K562 (cell line): ENCODE measurements around the gene KRT85. TPM values are rescaled to one million over a fixed set of nuclear protein-coding genes. Genes with fewer than 3 reads are reported as not detected.

Experiments used
- ATAC-seq: fragments of 200-7000 bp; cut with Tn5 transposase; 3 replicates; pipeline ENCODE4 v1.9.1; 2020; ENCODE audit warnings: moderate library complexity
- BruUV-seq: library from RNA; stranded (reverse); fragments of 400-500 nt; replicated peaks from 2 replicates; lab custom pipeline; 2021; lab: Mats Ljungman, UMichigan
- CTCF ChIA-PET: fragments of 300-600 bp; formaldehyde crosslinking; extraction: SDS; loops from one replicate; lab custom pipeline; 2021; ENCODE audit warnings: low intra/inter-chr PET ratio; lab: Yijun Ruan, JAX
- POLR2A ChIA-PET: fragments of 300-600, 350-650 bp; sonication (Branson Sonifier 250); formaldehyde crosslinking; extraction: SDS; loops from one replicate; lab custom pipeline; 2021; ENCODE audit warnings: antibody characterized with exemption, inconsistent platforms; lab: Yijun Ruan, JAX
- DNase-seq, 4 experiments: peaks; one replicate each; pipeline versions ENCODE4 v3.0.0 to v3.0.0-alpha.2; 2011 to 2018; ENCODE audit warnings: low spot score in 3 of 4, mixed read lengths in 3 of 4; ENCODE audit errors: extremely low read depth in 1 of 4
- FAIRE-seq: peaks from 2 replicates; lab custom pipeline; 2011; peaks lifted over from hg19 to GRCh38; lab: Jason Lieb, UNC
- H2AFZ ChIP-seq: 2 replicates; pipeline ENCODE4 v1.6.0; 2011; ENCODE audit warnings: low read depth, low read length, control low read depth, inconsistent platforms
- H3K27ac ChIP-seq: fragments of 200-600 bp; 3 replicates; pipeline ENCODE4 v1.8.0; 2011; ENCODE audit warnings: low read depth, mild to moderate bottlenecking, control low read depth, inconsistent platforms, low read length, moderate library complexity, mixed read lengths; ENCODE audit errors: extremely low read depth
- H3K27me3 ChIP-seq, 2 experiments: fragments of 300-600 bp in 1 of 2; 2 replicates in 1 of 2; 3 replicates in 1 of 2; pipeline versions ENCODE4 v1.6.0 to v1.8.0; 2011; ENCODE audit warnings: inconsistent platforms in 2 of 2, low read length in 2 of 2, mild to moderate bottlenecking in 1 of 2, mixed read lengths in 1 of 2, moderate library complexity in 1 of 2; ENCODE audit not compliant: control insufficient read depth in 2 of 2, insufficient read depth in 2 of 2
- H3K36me3 ChIP-seq: fragments of 300-600 bp; 3 replicates; pipeline ENCODE4 v1.8.0; 2011; ENCODE audit warnings: mild to moderate bottlenecking, low read length, inconsistent platforms; ENCODE audit not compliant: control insufficient read depth, insufficient read depth
- H3K4me1 ChIP-seq, 2 experiments: fragments of 200-600 bp in 1 of 2; replicated peaks in 1 of 2; 2 replicates in 1 of 2; 3 replicates in 1 of 2; pipeline versions ENCODE4 v1.5.1 to v1.8.0; 2011; ENCODE audit warnings: inconsistent platforms in 2 of 2, low read length in 2 of 2, mild to moderate bottlenecking in 1 of 2, mixed read lengths in 1 of 2, moderate library complexity in 1 of 2; ENCODE audit not compliant: control insufficient read depth in 2 of 2, insufficient read depth in 2 of 2
- H3K4me2 ChIP-seq: 2 replicates; pipeline ENCODE4 v1.6.1; 2011; ENCODE audit warnings: low read length, control low read depth, inconsistent platforms, mixed read lengths; ENCODE audit not compliant: insufficient read depth
- H3K4me3 ChIP-seq: fragments of 200-600 bp; sonication (generic), shearing (Covaris generic); 2 replicates; pipeline ENCODE4 v1.5.1; 2016; ENCODE audit warnings: control low read depth, inconsistent platforms
- H3K79me2 ChIP-seq: fragments of 200-600 bp; 3 replicates; pipeline ENCODE4 v1.8.0; 2011; ENCODE audit warnings: low read length, inconsistent platforms; ENCODE audit not compliant: control insufficient read depth, insufficient read depth
- H3K9ac ChIP-seq, 2 experiments: 2 replicates each; pipeline versions ENCODE4 v1.6.0 to v1.6.1; 2011; ENCODE audit warnings: low read depth in 2 of 2, low read length in 2 of 2, control low read depth in 1 of 2, inconsistent platforms in 1 of 2, mild to moderate bottlenecking in 1 of 2, mixed read lengths in 1 of 2; ENCODE audit not compliant: insufficient read depth in 1 of 2
- H3K9me1 ChIP-seq: one replicate; pipeline ENCODE4 v1.6.0; 2011; ENCODE audit warnings: inconsistent platforms, mild to moderate bottlenecking, low read length, moderate library complexity; ENCODE audit not compliant: control insufficient read depth, insufficient read depth
- H3K9me3 ChIP-seq: replicated peaks from 2 replicates; pipeline ENCODE4 v1.5.1; 2011; ENCODE audit warnings: low read depth, low read length, inconsistent platforms; ENCODE audit not compliant: control insufficient read depth, insufficient read depth
- H4K20me1 ChIP-seq: replicated peaks from 2 replicates; pipeline ENCODE4 v1.6.1; 2011; ENCODE audit warnings: low read length, inconsistent platforms, mixed read lengths; ENCODE audit not compliant: control insufficient read depth, insufficient read depth
- CHCHD3 ChIP-seq: fragments of 250-450 bp; sonication (Bioruptor Pico); IDR thresholded peaks from 2 replicates; pipeline ENCODE4 v2.1.2; 2022; ENCODE audit warnings: mild to moderate bottlenecking
- ELF2 ChIP-seq: fragments of 250-450 bp; sonication (Bioruptor Pico); IDR thresholded peaks from 2 replicates; pipeline ENCODE4 v1.5.0; 2021; ENCODE audit warnings: mild to moderate bottlenecking
- ELK1 ChIP-seq: sonication (generic); formaldehyde crosslinking; IDR thresholded peaks from 2 replicates; pipeline ENCODE4 v1.8.1; 2022; ENCODE audit warnings: missing genetic modification reagents
- HMGN3 ChIP-seq: IDR thresholded peaks from 2 replicates; pipeline ENCODE4 v1.6.1; 2011; ENCODE audit warnings: borderline replicate concordance, low read depth, mild to moderate bottlenecking, mixed read lengths, low read length; ENCODE audit not compliant: insufficient read length; ENCODE audit errors: extremely low read depth
- HNRNPUL1 ChIP-seq: fragments of 200-400 bp; formaldehyde crosslinking; IDR thresholded peaks from 2 replicates; pipeline ENCODE4 v1.6.1; 2017; ENCODE audit warnings: low read length
- KDM1A ChIP-seq, 2 experiments: fragments of 450-650 bp; IDR thresholded peaks; 2 replicates each; pipeline ENCODE4 v1.6.1; 2016; ENCODE audit warnings: mild to moderate bottlenecking in 2 of 2
- MBD2 ChIP-seq: sonication (generic); IDR thresholded peaks from 2 replicates; pipeline ENCODE4 v1.6.1; 2016; ENCODE audit warnings: low read depth, borderline replicate concordance
- PHB ChIP-seq: fragments of 250-450 bp; sonication (Bioruptor Pico); IDR thresholded peaks from 2 replicates; pipeline ENCODE4 v1.5.0; 2021
- POLR3A ChIP-seq: IDR thresholded peaks from 2 replicates; pipeline ENCODE4 v1.6.1; 2011; ENCODE audit warnings: borderline replicate concordance, mild to moderate bottlenecking, moderate library complexity; ENCODE audit not compliant: insufficient read length, insufficient read depth; ENCODE audit errors: extremely low read depth
- SMARCE1 ChIP-seq: fragments of 450-650 bp; IDR thresholded peaks from 2 replicates; pipeline ENCODE4 v1.7.1; 2016; ENCODE audit warnings: mild to moderate bottlenecking
- ZNF384 ChIP-seq: IDR thresholded peaks from 2 replicates; pipeline ENCODE4 v1.6.1; 2012; ENCODE audit warnings: low read depth, low read length, improper control_type of control experiment
- ZNF584 ChIP-seq: fragments of 200-800 bp; sonication (Bioruptor generic); IDR thresholded peaks from 2 replicates; pipeline ENCODE4 v1.6.1; 2016; ENCODE audit warnings: low read depth, mild to moderate bottlenecking, missing genetic modification characterization, missing compliant biosample characterization
- WGBS: fragments of 100-300 bp; shearing (Covaris generic); methylation state at CpG from one replicate; pipeline ENCODE4 v1.1.6; 2016; ENCODE audit warnings: low coverage, mixed read lengths; ENCODE audit not compliant: insufficient coverage; ENCODE audit errors: missing lambda C conversion rate; 5-methylcytosine and 5-hydroxymethylcytosine counted together
- in situ Hi-C: fragments of 300-500 bp; cut with MboI; formaldehyde crosslinking; loops from 4 replicates; pipeline ENCODE4 v1.15.0; 2018; ENCODE audit warnings: inconsistent platforms, mixed read lengths
- intact Hi-C: fragments of 100-400 bp; cut with micrococcal nuclease; formaldehyde crosslinking; loops from 2 replicates; pipeline ENCODE4 v1.14.2; 2022
- polyA plus RNA-seq, 8 experiments: library from polyadenylated mRNA; depleted of rRNA in 4 of 8; stranded (reverse) in 5 of 8; unstranded in 3 of 8; fragments of >200 nt; fragmentation: Nextera tagmentation in 2 of 8; fragmentation: Illumina TruSeq in 1 of 8; extraction: Ambion mirVana in 2 of 8; extraction: Trizol in 1 of 8; gene quantifications; 2 replicates each; pipeline versions ENCODE4 v1.2.1 to v1.2.3, GENCODE V29; 2011 to 2014; ENCODE audit warnings: inconsistent platforms in 1 of 8, missing spikeins in 1 of 8
- total RNA-seq, 7 experiments: library from RNA; depleted of rRNA in 6 of 7; stranded (reverse); fragments of >200 nt in 6 of 7; fragmentation: Illumina TruSeq in 2 of 7; extraction: Trizol in 2 of 7; gene quantifications; 2 replicates each; pipeline versions ENCODE4 v1.2.1 to v1.2.3, GENCODE V29; 2011 to 2021; ENCODE audit warnings: low replicate concordance in 1 of 7
- TF ChIP-seq, protein P1 (sequence below): sonication (generic); formaldehyde crosslinking; IDR thresholded peaks from 2 replicates; pipeline ENCODE4 v1.8.0; 2022; ENCODE audit warnings: mild to moderate bottlenecking, missing genetic modification reagents

KRT85 gene
- total and polyA plus RNA-seq, 9 of the 15 experiments (the other 6 are each of a cell fraction or from before 2014, with no cell fraction given), result not detected

- TF ChIP-seq PHB (CRISPR knock-in tag) (no peak), ZNF584 (CRISPR knock-in tag) (no peak), POLR3A (no peak)
These were observed 48.9 kb downstream of the KRT85 start (continued) for GRCh38 chr12:52318241-52318990.

- in situ Hi-C loops (loop anchor here (5.0 kb wide), 1 partner anchor 100 kb away; no protein-coding TSS in a partner anchor), intact Hi-C loops (no loop called here)
- Histone ChIP-seq H3K27me3 (peaks cover 6 to 74% of the 10 kb centered on the region in 2 experiments; a peak in 4 of 5 replicates), H3K4me3 (no peak overlapping the region), H3K9me3 (no peaks in the 10 kb centered on the region), H3K36me3 (no peaks in the 10 kb centered on the region), H3K79me2 (no peaks in the 10 kb centered on the region), H3K9ac (no peak overlapping the region), H3K4me2 (no peak overlapping the region), H3K9me1 (no peaks in the 10 kb centered on the region), H4K20me1 (peaks cover under 1% of the 10 kb centered on the region; the same call in 1 of the 2 replicates), H3K4me1 (no peaks in the 10 kb centered on the region), H3K27ac (no peak overlapping the region), H2AFZ (no peak overlapping the region)
- DNase-seq (no peak), ATAC-seq (no peak), FAIRE-seq (no peak)
- 2% methylated on average over 12 of the region's 12 CpGs for WGBS
- no TSS peak for BruUV-seq
- POLR2A ChIA-PET, result interaction anchor here (0.5 kb wide), 1 partner anchor 191 kb away, joined by 3 read pairs; no protein-coding TSS in a partner anchor
- CTCF ChIA-PET, result no interaction called here
- no peak for TF ChIP-seq SMARCE1
- TF ChIP-seq KDM1A (IDR thresholded peaks at IDR 0.05), result no peak
- TF ChIP-seq ELK1 (CRISPR knock-in tag), result no peak
- TF ChIP-seq HMGN3, result no peak
- no peak for TF ChIP-seq ELF2 (CRISPR knock-in tag)
- TF ChIP-seq MBD2, result no peak
- TF ChIP-seq CHCHD3 (CRISPR knock-in tag), result no peak
- TF ChIP-seq HNRNPUL1, result no peak
- no peak for TF ChIP-seq ZNF384
- TF ChIP-seq, protein P1, sequence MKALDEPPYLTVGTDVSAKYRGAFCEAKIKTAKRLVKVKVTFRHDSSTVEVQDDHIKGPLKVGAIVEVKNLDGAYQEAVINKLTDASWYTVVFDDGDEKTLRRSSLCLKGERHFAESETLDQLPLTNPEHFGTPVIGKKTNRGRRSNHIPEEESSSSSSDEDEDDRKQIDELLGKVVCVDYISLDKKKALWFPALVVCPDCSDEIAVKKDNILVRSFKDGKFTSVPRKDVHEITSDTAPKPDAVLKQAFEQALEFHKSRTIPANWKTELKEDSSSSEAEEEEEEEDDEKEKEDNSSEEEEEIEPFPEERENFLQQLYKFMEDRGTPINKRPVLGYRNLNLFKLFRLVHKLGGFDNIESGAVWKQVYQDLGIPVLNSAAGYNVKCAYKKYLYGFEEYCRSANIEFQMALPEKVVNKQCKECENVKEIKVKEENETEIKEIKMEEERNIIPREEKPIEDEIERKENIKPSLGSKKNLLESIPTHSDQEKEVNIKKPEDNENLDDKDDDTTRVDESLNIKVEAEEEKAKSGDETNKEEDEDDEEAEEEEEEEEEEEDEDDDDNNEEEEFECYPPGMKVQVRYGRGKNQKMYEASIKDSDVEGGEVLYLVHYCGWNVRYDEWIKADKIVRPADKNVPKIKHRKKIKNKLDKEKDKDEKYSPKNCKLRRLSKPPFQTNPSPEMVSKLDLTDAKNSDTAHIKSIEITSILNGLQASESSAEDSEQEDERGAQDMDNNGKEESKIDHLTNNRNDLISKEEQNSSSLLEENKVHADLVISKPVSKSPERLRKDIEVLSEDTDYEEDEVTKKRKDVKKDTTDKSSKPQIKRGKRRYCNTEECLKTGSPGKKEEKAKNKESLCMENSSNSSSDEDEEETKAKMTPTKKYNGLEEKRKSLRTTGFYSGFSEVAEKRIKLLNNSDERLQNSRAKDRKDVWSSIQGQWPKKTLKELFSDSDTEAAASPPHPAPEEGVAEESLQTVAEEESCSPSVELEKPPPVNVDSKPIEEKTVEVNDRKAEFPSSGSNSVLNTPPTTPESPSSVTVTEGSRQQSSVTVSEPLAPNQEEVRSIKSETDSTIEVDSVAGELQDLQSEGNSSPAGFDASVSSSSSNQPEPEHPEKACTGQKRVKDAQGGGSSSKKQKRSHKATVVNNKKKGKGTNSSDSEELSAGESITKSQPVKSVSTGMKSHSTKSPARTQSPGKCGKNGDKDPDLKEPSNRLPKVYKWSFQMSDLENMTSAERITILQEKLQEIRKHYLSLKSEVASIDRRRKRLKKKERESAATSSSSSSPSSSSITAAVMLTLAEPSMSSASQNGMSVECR, result no peak
These were observed 49.7 kb downstream of the KRT85 start for GRCh38 chr12:52317468-52318052.
